ENCODE data around the gene HRH4.

HRH4 gene

DNA sequence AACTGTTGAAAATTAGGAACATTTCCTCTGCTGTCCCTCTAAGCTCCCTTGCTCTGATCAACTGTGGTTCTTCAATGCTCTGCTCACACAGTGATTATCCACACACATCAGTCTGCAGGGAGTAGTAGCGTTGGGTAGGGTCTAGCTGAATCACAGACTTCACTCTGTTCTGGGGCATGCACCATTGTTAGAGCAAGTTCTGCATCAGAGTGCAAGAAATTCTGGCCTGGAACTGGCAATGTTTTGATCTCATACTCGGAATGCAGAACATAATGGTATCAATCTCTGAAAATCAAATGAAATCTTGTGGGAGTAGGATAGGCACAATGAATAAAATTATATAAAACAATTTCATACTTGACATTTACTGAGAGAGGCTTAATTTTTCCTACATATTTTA lies 55.3 kb downstream of the HRH4 start:
- DNase-seq: no peak

DNA sequence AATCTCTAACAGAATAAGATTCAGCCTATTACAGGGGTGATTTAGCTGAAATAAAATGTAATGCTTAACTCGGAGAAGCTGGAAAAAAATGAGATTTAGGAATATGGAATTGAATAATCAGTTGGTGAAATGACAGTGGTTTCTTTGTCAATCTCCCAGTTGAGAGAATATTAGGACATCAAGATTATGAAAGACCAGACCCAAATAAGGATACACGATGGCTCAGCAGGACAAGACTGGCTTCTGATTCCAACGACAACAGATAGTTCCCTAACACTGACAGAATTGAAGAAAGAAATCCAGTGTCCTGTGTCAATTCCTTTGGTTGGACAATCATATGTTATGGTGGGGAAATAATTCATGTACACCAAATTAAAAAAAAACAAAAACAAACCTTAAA lies 55.8 kb downstream of the HRH4 start:
- DNase-seq: no peak

DNA sequence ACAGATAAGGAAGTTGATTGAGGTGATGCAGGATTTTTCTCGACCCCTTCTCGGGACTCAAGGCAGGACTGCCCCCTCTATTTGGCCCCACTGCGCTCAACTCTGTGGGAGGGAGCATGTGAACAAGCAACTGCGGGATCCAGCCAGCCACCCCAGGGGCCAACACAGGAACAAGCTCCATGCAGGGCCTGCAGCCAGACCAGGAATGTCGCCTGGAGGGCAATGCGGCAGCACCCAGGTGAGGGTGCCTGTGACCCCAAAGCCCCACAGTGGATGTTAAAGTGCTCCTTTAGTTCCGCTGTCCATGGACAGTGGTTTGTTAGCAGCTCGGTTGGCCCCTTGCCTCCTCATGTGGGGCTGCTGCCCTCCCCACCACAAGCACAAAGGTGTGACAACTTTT lies 57.1 kb downstream of the HRH4 start:
- DNase-seq: no peak

DNA sequence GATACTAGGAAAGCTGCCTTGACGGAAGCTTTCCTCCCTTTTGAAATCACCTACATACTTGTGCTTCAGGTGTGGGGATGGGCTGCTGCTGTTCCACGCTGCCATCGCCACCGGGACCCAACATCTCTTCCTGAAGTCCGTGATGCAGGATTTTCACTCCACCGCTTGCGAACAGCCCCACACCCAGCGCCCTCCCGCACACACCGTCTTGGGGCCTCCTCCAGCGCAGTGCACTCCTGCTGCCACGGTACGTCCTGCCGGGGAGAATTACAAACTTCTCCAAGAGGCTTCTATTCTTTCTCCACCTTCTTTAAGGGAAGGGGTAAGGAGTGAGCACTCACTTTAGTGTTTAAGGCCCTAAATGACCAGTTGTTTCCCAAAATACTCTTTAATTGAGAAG lies 58.2 kb downstream of the HRH4 start:
- DNase-seq: no peak
